Measurements from ENCODE around the gene C2orf15.
"Not testable (repeated sequence)": the region's sequence is repeated elsewhere in the genome, so short reads cannot be mapped to it uniquely, and the experiment has no call there.

C2orf15 gene

DNA sequence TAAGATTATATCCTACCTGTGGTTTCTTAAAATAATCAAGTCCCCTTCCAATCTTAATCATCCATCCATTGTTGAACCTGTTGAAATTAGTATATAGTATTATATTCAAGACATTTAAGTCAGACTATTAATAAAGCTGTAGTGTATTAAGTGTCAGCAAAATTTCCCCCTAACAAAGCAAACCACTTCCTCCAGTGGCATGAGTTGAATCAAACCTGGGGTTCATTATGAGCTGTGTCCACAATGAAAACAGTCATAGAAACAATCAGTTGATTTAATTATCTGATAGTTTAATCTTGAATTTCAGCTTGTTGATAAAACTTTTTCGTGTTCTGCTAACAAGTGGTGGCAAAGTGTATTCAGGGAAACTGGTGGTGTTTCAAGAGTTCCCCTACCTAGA, 28.0 kb downstream of the C2orf15 start:
- DNase-seq = no peak

DNA sequence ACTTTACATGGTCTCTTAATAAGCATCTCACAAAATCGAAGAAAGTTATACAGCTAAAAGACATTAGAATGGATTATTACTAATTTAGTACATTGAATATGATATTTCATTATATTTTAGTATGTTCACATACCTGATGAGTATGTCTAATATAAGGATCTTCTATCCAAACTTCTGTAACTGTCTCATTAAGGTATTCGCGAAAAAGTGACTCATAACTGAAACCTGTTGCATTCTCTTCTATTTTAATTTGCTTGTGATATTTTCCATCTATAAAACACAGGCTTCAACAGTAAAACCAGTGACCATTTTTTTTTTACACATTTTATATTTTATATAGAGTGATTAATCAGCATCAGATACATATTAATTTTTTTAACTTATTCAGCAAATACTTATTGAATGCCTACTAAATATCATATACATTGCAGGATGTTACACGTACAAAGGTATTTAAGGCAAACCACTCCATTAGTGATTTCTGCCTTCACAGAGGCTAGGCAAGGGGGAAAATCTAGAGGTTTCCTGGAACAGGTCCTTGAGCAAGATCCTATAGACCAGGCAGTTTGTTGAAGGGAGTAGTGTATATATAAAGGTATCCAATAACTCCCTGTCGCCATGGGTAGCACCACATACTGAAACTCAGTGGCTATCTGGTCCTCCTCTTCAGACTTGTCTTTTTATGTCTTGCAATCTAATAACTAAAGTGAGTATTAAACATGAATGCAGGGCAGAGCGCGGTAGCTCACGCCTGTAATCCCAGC, 30.1 kb downstream of the C2orf15 start:
- DNase-seq = no peak

DNA sequence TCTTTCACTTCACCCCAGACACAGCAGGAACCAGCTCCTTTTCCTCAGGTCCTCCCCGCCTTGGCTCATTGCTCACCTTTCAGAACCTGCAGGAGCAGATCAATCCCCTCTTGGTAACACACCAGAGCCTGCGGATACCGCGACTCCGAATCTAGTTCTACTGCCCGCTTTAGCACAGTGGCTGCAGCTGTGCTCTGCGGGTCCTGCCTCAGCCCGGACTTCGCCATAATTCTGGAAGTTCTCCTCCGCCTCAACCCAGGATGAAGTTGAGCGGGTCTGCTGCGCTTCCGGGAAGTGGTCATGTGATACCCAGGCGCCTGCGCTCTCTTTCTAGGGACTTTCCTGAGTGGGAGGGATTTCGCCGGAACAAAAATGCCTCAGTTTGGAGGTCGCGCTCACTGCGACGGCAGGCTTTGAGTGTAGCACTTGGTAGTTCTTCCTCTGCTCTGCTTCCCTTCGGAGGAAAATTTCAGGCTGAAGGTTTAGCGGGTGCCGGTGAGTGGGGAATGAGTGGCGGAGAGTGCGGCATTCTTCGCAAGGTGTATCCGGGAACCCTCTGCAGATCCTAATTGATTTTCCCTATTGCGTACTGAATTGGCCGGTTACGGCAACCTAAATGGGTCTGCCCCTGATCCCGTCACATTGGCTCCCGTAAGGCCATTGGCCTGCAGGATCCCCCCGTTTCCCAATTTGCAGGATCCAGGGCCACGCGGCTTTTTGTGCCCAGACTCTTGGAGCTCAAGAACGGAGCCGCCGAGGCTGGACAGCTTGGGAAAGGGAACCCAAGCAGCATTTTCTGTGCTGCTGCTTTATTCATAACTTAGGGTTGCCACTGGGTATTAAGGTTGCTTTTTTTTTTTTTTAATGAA, 39.5 kb downstream of the C2orf15 start, which contains the start of the genes MITD1 and MRPL30:
Gene MITD1 (minus strand): TSS at position 304 of the 869 bp plus-strand sequence. CDS start 77 bp downstream, at position 227.
Gene MRPL30 (plus strand): TSS at position 430 of the 869 bp plus-strand sequence. CDS start 5,020 bp downstream, outside the sequence.
- peak; percentile 26 for DNase-seq

GRCh38 chr2:99181624-99182000, 40.1 kb downstream of the C2orf15 start:
- DNase-seq = no peak

- DNase-seq = no peak
These were observed 41.5 kb downstream of the C2orf15 start for GRCh38 chr2:99183025-99183424.

- no peak for DNase-seq
These were observed 43.3 kb downstream of the C2orf15 start for GRCh38 chr2:99184811-99185210.

DNA sequence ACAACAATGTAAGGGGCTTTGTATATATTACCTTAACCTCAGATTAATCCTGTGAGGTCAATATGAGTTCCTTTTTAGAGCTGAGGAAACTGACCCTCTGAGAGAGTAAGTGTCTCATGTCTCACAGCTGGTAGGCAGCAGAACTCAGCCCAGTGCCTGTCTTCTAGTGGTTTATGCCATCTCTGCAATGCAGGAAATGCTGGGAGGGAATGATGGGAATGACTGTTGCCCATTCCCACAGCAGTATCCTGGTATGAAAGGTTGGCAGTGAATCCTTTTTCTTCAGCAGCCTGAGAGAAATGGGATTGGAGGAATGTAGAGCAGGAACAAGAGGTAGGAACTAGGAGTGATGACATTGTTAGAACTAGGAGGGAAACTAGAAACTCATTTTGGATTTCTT, 45.5 kb downstream of the C2orf15 start:
- no peak for DNase-seq

- DNase-seq = no peak
These were observed 46.9 kb downstream of the C2orf15 start for GRCh38 chr2:99188357-99188756.

DNA sequence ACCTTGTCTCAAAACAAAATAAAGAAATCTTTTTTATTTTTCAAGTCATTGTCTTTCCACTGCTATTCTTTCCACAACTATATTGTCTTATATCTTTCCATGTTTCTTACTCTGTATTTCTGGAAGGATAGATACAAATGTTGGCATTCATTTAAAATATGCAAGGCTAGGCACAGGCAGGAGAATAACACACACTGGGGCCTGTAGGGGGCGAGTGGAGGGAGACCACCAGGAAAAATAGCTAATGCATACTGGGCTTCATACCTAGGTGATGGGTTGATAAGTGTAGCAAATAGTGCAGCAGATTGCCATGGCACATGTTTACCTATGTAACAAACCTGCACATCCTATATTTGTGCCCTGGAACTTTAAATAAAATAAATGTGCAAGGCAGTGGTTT, 49.0 kb downstream of the C2orf15 start:
- no peak for DNase-seq

DNA sequence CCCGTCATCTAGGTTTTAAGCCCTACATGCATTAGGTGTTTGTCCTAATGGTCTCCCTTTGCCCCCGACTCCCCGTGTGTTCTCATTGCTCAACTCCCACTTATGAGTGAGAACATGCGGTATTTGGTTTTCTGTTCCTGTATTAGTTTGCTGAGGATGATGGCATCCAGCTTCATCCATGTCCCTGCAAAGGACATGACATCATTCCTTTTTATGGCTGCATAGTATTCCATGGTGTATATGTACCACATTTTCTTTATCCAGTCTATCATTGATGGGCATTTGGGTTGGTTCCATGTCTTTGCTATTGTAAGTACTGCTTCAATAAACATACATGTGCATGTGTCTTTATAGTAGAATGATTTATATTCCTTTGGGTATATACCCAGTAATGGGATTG, 50.9 kb downstream of the C2orf15 start:
- not testable (repeated sequence) for DNase-seq

DNA sequence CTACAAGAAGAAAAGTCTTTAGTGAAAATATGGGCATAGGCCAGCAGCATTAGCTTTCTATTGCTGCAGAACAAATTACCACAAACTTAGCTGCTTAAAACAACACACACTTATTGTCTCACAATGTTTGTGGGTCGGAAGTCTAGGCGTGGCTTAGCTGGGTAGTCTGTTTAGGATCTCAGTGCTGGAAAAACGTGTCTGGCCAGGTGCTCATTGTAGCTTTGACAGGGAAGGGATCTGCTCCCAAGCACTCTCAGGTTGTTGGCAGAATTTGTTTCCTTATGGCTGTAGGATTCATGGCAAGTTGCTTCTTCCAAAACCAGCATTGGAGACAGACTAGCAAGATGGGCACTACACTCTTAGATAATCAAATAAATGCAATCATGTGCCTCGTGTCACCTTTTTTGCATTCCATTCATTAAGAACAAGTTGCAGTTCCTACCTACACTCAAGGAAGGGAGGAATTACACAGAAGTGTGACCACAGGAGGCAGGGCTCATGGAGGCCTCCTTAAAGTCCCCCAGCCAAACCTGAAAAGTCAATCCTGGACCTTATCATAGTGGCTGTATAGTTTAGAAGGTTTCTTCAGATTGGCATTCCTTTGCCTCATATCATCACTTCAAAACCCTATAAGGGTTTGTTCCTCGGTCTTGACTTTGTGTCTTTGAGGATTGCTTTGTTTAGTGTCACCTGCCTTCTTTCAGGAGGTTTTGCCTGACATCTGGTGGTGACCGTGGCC, 56.8 kb downstream of the C2orf15 start:
- DNase-seq = no peak

DNA sequence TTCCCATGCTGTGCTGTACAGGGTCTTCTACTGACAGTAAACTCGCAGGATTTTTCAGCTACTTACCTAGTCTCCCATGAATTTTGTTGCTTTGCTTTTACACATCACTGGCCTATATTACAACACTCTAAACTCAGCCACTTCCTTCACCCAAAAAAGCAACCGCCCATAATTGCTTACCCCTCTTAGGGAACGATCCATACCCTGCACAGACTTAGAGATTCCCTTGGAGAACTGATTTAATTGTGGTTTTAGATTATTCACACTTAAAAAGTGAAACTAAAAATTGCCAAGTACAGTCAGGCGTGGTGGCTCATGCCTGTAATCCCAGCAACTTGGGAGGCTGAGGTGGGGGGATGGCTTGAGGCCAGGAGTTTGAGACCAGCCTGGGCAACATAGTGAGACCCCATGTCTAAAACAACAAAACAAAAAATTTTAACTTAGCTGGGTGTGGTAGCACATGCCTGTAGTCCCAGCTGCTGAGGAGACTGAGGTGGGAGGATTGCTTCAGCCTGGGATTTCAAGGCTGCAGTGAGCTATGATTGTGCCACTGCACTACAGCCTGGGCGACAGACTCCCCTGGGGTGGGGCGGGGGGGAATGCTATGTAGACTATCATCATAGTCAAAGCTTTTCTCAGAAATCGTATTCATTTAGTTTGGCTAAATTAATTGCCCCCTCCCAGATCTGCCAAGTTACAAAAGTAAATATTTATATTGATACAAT, 58.7 kb downstream of the C2orf15 start:
- DNase-seq = no peak

All from 8988T (cell line).